ENCODE results near the gene UQCRHL.

- TF ChIP-seq CTCF (IDR thresholded peaks at IDR 0.05; ENCODE audit: insufficient read depth, low read depth, low read length) (no peak), EZH2 (IDR thresholded peaks at IDR 0.05; ENCODE audit: insufficient read depth, low read length) (no peak)
These were observed 44.0 kb upstream of the UQCRHL start for GRCh38 chr1:15851210-15852035.
